Gastrocnemius medialis (tissue), 4 donors: ENCODE measurements around the gene CSPG4.

Source experiments
- CTCF ChIP-seq, 5 experiments: fragments of 450-650 bp in 3 of 5; fragments of 200-600 bp in 2 of 5; sonication (generic) in 2 of 5; IDR thresholded peaks in 4 of 5; conservative IDR thresholded peaks in 1 of 5; 1 replicate in 4 of 5; 2 replicates in 1 of 5; pipeline ENCODE4 v1.5.1; 2016 to 2019; ENCODE audit warnings: antibody characterized with exemption in 5 of 5, mild to moderate bottlenecking in 3 of 5, moderate library complexity in 3 of 5
- POLR2A ChIP-seq, 2 donors: fragments of 450-650 bp; IDR thresholded peaks; one replicate each; pipeline ENCODE4 v1.6.1; 2017; ENCODE audit warnings: antibody characterized with exemption in 2 of 2, mild to moderate bottlenecking in 2 of 2, moderate library complexity in 2 of 2

DNA sequence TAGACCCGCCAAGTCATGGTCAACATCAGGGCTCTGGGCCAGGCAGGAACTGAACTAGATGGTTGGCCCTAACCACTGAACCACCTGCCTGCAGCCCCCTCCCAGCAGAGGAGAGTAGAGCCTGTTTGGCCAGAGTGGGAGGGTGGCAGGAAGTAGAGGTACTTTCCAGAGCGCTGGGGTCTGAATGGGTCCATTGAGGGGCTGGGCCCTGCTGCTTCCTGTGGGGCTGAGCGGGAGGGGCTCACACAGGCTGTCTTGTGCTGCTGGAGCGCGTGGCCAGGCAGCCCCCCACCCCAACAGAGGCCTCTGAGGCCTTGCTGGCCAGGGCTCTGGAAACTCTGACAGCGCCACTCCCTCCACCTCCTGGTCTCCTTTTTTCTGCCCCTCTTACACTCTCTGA lies 17.4 kb downstream of the CSPG4 start:
- TF ChIP-seq CTCF (IDR thresholded peaks at IDR 0.05 in 4 of 5, conservative IDR thresholded peaks at IDR 0.05 in 1 of 5) (no peak), POLR2A (IDR thresholded peaks at IDR 0.05) (no peak)
